Globus pallidus (tissue), 1 donor: Measurements from ENCODE around the gene MYOM3.
"Not testable (repeated sequence)": the region's sequence is repeated elsewhere in the genome, so short reads cannot be mapped to it uniquely, and the experiment has no call there.

Experiments used
- DNase-seq: peaks from one replicate; pipeline ENCODE4 v3.0.0-alpha.2; 2015; ENCODE audit warnings: low spot score

Gene MYOM3

DNA sequence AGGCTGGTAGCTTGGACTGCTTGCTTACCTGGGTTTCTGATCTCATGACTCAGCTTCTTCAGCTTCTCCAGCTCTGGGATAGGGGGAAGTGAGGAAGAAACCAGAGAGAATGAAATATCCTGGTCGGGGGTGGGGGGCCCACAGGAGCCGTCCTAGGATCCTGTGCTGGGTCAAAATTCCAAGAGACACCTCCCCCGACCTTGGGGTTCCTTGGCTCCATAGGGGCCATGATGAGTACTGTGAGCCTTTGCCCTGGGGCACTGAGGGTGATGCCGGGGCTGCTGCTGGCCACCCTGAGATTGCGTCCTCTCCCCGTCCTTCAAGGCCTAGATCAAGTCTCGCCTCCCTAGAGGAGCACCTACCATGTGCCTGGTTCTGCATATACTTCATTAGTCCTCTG, 40.0 kb downstream of the MYOM3 start:
- no peak for DNase-seq

DNA sequence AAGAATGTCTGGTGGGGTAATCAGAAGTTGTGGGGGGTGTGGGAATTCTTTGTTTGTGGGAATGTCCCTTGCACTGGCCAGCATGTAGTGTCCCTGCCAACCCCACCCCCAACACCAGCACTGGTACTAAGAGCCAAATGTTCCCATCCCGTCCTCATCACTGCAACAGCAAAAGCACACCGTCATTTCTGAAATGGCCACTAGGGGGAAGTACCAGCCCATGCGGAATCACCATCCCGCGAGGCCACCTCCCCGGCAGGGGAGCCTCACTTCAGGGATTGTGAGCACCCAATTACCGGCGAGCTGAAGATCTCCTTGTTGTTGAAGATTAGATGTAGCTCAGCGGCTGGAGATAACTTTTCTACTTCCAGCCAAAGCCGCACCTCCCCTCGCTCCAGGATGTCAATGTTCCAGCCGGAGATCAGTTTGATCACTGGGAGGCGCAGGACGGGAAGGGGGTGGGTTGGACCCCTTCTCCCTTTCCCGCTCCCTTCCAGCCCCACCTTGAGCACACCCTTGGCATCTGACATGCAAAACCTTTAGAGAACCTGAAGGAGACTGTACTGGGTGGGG, 41.0 kb downstream of the MYOM3 start:
- peak; percentile 36 for DNase-seq

DNA sequence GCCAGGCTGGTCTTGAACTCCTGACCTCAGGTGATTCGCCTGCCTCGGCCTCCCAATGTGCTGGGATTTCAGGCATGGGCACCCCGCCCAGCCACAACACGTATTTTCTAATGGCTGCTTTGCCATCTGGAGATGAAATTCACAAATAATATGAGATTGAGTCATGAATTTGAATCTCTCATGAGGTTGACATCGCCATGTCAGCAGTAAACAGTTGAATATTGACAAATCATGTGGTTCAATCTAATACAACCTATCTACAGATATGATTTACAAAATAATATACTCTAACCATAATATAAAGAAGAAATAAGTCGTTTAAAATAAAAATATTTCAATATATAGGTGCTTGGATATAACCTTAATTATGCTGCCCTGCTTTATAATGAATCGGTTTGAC, 42.1 kb downstream of the MYOM3 start:
- no peak for DNase-seq

DNA sequence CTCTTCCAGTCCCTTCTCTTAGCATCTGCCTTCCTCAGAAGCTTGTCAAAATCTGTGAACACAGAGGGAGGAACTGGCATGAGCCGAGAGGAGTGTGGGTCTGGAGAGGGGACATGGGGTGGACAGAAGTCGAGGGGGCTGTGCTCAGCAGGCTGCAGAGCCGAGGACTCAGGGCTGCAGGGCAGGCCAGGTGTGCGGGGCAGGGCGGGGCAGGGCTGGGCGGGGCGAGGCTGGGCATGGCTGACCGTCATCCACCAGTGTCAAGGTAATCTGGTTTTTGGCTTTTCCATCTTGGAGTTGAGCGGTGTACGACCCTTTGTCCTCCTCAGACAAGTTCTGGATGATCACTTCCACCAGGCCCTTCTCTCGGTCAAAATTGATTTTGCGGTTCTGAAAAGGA, 44.0 kb downstream of the MYOM3 start:
- DNase-seq, result no peak

DNA sequence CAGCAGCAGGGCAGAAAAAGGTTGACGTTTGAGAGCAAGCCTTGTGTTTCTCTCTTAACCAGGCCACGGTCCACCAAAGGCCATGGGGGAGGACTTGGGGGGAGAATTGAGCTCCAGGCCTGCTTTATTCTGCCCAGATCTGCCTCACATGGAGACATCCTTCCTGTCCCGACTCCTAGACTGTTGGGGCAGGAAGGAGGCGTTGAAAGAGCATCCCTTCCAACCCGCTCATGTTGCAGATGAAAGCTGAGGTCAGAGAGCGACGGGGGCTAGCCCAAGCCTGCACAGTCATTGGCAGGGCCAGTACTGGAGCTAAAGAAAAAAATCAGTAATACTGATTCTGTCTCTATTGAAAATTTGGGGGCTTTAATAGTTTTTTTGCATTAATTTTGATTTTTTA, 46.6 kb downstream of the MYOM3 start:
- DNase-seq, result no peak

DNA sequence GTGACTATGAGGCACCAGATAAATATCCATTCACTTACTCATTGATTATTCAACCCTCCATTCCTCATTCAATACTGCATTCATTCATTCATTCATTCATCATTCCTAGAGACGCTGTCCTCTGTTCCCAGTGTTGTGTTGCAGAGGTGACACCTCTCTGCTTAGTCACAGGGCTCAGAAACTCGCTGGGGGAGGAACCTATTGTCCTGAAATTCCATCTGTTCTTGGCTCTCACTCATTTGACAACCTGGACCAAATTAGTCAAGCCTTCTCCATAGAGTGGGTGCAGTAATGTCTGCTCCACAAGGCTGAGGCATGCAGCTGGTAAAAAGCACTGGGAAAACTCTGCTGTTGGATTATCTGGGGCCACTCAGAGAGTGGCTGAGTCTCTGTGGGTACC, 49.7 kb downstream of the MYOM3 start:
- DNase-seq, result no peak

DNA sequence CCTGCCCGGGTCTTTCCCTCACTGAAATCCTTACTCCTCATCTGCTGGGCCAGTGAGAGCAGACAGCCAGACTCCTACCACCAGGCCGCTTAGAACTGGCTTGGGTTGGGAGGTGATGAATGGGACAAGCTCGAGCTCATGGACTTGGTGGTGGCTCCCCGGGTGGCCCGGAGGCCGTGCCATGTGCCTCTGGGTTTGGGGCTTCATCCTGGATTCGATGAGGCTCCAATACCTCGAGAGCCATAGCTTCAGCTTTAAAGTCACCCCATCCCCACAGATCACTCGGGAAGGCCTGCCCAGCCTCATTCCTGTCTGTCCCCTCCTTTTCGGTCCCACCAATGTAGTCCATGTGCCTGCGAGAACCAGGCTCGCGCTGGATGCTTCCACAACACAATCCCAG, 51.5 kb downstream of the MYOM3 start:
- no peak for DNase-seq

DNA sequence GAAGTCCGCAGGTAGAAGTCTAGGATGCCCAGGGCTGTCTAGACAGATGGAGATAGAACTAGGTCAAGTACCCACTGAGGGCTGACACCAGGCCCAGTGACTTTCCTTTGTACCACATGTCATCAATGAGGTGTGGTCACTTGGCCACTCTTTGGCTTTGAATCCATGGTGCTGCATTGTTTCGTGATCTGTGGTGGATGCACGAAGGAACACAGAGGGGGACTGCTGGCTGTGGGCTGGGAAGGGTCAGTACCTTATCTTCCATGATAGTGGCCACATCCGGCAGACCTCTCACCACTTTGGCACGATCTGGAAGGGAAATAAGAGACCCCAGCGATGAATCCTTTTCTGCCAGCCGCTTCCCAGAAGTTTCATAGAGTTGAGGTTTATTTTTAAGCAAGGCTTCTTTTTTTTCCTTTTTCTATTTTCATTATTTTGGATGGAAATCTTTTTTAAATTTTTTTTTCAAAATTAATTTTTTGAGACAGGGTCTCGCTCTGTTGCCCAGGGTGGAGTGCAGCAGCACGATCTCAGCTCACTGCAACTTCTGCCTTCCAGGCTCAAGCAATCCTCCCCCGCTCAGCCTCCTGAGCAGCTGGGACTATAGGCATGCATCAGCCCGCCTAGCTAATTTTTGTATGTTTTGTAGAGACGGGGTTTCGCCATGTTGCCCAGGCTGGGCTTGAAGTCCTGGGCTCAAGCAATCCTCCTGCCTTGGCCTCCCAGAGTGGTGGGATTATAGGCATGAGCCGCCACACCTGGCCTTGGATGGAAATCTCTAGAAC, 53.1 kb downstream of the MYOM3 start:
- no peak for DNase-seq

DNA sequence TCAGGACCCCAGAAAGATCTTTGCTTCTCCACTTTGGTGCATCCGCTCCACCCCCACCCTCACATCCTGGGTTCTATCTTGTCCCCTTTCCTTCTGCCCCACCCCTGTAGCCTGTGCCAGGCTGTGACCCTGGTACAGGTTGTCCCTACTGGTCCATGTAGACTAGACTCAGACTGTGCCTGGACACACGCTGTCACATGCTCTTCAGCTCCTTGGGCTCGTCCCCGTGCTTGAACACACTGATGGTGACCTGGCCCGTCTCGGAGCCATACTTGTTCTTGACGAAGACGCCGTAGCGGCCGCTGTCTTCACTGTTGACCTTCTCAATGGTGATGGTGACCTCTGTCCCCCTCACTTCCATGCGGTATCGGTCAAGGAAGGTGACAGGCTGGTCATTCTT, 54.8 kb downstream of the MYOM3 start:
- DNase-seq, result no peak

DNA sequence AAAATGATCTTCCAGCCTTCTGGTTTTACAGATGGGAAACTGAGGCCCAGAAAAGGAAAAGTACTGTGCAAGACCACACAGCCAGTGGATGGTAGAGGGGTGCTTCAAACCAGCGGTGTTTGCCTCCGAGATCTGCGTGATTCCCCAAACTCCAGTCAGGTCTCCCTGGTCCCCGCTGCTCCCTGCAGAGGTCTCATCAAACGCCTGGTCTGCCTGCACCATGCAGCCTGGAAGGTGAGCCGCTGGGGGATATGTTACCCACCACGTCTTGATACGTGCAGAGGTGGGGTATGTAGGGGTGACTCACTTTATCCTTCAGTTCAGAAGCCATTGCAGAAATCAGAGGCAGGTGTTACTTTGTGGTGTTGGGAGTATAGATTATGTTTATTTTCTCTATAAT, 56.3 kb downstream of the MYOM3 start:
- no peak for DNase-seq

DNA sequence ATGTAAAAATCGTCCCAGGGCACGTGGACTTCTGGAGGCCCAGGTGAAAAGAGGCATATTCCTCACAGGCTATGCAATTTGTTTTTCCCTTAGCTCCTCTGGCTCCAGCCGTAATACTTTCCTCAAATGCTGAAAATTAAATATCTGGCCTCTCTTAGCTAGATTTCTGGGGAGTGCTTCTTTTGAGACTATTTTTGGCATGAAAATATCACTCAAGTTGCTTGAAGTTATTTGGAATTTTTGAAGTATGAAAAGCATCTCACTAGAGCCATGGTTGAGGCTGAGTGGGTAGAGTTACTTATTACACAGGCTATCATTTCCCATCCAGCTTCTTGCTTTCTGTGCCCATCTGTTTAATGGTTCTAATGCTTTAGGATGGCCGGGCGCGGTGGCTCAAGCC, 59.7 kb downstream of the MYOM3 start:
- DNase-seq, result no peak

DNA sequence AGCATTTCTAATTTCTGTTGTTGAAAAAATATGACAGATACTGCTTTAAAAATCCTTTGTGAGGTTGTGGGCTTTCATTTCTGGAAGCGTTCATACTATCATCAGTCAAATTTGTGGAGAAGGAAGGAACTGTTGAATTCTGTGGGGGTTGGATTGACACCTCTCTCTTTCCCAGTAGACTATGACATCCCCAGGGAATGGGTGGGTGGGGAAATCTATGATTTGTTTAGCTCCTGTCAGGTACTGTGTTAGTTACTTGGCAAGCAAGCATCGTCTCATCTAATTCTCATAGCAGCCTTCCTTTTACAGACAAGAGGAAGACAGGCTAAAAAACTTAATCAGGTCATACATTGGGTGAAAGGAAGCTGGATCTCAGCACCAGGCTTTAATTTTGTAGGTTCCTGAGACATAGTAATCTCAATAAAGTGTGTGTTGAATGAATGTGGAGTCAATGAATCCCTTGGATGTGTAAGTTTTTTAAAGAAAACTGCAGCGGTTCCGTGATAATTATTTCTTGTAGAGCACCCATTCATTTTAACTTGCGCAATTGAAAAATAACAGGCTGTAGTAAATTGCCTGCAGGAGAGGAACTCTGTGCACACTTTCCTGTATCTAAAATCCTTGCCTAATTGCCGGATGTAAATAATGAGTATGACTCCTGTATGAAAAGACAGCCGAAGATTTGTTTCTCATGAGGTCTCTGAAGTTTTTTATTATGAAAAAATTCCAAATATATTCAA, 60.6 kb downstream of the MYOM3 start:
- no peak for DNase-seq

DNA sequence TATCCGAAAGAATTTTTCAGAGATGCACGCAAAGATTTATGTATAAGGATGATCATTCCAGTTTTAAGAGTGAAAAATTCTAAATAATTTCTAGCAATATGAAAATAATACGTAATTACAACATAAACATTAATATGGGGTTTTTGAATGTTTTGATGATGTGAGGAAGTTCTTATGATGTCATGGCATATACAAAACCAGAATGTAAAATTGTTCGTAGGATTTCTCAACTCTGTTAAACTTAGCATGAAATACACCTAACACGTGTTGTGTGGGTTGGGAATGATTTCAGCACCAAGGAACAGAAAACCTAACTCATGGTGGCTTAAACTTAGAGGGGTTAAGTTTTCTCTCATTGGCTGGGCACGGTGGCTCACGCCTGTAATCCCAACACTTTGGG, 62.2 kb downstream of the MYOM3 start:
- DNase-seq, result no peak

DNA sequence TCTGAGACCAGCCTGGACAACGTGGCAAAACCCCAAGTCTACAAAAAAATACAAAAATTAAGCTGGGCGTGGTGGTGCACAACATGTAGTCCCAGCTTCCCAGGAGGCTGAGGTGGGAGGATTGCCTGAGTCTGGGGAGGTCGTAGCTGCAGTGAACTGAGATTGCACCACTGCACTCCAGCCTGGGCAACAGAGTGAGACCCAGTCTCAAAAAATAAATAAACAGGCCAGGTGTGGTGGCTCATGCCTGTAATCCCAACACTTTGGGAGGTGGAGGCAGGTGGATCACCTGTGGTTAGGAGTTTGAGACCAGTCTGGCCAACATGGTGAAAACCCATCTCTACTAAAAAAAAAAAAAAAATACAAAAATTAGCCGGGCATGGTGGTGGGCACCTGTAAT, 63.0 kb downstream of the MYOM3 start:
- not testable (repeated sequence) for DNase-seq

DNA sequence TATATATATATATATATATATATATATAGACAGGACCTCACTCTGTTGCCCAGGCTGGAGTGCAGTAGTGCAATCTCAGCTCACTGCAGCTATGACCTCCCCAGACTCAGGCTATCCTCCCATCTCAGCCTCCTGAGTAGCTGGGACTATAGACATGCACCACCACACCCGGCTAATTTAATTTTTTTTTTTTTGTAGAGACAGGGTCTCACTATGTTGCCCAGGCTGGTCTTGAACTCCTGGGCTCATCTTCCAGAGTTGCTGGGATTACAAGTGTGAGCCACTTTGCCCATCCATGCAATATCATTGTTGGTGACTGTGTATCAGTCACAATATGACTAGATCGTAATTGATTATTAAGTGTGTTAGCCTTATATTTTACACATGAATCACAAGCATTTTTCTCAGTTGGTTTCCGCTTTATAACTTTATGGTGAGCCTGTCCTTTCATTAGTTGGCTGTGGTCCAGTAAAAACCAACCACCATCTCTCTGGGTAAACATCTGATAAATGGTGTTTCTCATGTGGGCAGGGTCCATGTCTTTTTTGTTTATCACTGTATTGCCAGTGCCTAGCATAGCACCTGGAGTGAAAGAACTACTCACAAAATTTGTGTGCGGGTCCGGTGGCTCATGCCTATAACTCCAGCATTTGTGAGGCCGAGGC, 63.6 kb downstream of the MYOM3 start:
- DNase-seq, result no peak

DNA sequence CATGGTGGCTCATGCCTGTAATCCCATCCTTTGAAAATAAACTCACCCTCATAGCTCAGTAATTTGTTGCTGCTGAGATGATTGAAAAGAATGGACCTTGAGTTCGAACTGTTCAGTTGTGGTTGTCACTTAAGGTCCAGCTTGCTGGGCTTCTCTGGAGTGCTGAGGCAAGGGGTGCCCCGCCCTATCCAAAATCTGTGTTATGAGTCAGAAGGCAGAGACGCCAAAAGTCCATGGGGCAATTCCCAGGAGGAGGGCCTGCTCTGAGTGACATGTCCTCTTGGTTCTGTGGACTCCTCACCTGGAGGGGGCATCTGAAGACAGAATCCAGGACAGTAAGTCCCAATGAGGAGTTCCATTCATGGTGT, 64.8 kb downstream of the MYOM3 start:
- DNase-seq, result no peak

DNA sequence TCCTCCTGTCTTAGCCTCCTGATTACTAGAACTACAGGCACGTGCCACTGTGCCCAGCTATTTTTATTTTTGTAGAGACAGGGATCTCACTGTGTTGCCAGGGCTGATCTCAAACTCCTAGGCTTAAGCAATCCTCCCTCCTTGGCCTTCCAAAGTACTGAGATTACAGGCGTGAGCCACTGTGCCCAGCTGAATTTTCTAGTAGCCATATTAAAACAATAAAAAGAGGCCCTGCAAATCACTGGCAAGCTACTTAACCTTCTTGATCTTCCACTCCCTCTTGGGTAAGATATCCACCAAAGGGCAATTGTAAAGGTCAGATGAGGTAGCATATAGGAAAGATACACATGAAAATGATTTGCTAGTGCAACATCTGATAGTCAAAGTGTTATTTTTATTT, 66.2 kb downstream of the MYOM3 start:
- DNase-seq, result no peak

DNA sequence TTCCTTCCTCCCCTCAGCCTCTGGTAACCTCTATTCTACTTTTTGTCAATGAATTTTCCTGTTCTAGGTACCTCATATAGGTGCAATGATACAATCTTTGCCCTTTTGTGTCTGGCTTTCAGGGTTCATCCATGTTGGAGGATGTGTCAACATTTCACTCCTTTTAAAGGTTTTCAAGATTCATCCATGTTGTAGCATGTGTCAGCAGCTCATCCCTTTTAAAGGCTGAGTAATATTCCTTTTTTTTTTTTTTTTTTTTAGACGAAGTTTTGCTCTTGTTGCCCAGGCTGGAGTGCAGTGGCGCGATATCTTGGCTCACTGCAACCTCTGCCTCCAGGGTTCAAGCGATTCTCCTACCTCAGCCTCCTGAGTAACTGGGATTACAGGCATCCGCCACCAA, 67.3 kb downstream of the MYOM3 start:
- DNase-seq, result not testable (repeated sequence)

DNA sequence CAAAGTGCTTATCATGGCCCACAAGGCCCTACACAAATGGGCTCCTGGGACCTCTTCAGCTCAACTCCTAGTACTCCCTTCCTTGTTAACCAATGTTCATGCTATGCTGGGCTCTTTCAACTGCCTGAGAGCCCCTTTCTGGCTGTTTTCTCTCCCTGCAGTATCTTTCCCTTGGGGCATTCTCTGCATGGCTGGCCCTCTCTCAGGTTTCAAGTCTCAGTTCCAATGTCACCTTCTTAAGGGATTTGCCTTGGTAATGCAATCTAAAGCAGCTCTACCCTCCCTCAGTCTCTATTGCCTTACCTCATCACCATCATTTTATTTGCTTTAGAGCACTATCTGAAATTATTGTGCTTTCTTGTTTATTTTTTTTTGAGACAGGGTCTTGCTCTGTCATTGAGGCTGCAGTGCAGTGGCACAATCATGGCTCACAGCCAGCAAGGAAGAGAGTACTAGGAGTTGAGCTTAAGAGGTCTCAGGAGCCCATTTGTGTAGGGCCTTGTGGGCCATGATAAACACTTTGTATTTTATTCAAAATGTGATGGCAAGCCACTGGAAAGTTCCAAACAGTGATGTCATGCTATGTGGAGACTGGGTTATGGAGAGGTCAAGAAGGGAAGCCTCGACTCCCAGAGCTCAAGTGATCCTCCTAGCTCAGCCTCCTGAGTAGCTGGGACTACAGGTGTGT, 68.4 kb downstream of the MYOM3 start:
- no peak for DNase-seq

DNA sequence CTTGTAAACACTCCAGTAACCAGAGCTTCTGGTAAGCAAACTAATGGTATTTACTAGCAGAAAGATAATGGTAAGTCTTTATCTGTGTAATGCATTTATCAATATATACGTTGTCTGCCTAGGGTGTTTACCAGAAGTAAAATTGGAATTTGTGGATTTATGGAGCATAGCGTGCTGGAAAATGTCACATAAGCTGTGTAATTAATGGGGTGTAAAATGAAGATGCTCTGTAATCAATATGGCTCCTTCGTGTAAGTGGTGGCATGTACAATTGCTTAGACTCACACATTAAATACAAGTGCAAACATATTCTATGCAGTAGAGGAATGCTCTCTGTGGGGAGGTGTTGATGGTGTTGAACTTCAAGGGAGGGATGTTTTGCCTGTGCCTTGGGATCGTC, 69.6 kb downstream of the MYOM3 start:
- no peak for DNase-seq

DNA sequence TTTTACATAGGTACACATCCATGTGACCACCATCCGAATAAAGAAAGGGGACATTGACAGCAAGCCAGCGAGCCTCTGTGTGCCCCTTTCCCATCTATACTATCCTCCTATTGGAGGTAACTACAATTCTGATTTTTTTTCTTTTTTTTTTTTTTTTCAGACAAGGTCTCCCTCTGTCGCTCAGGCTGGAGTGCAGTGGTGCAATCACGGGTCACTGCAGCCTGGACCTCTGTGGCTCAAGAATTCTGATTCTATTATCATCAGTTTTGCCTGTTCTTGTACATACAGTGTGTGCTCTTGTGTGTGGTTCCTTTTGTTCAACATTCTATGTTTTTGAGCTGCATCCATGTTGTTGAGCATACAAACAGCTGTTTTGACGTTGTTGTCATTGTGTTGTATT, 75.8 kb downstream of the MYOM3 start:
- DNase-seq, result no peak

DNA sequence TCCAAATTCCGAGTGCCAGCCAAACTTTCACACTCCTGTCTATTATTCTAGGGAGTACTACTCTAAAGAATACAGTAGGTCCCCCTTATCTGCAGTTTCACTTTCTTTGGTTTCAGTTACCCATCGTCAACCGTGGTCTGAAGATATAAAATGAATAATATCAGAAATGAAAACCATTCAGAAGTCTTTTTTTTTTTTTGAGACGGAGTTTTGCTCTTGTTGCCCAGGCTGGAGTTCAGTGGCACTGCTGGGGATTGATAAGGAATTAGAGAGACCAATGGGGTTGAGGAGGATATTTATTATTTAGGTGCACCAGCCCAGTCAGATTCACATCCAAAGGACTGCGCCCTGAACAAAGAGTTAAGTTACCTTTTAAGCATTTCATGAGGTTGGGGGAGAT, 79.0 kb downstream of the MYOM3 start:
- no peak for DNase-seq
